Spleen (tissue), 11 donors: ENCODE measurements around the gene BNIP3. TPM values are rescaled to one million over a fixed set of nuclear protein-coding genes. Genes with fewer than 3 reads are reported as not detected.

Source experiments
- DNase-seq: peaks from one replicate; pipeline ENCODE4 v3.0.0-alpha.2; 2020
- H3K27ac ChIP-seq, 8 donors: fragments of 200-600 bp; sonication (generic) in 7 of 8; 1 replicate in 4 of 8; 2 replicates in 4 of 8; pipeline versions ENCODE4 v1.5.0 to v1.8.0; 2016 to 2021; ENCODE audit warnings: inconsistent platforms in 4 of 8, mild to moderate bottlenecking in 4 of 8, moderate library complexity in 1 of 8
- H3K27me3 ChIP-seq, 7 donors: fragments of 200-600 bp; sonication (generic) in 6 of 7; replicated peaks in 1 of 7; 1 replicate in 4 of 7; 2 replicates in 3 of 7; pipeline versions ENCODE4 v1.5.0 to v1.8.0; 2016 to 2021; ENCODE audit warnings: inconsistent platforms in 3 of 7, mild to moderate bottlenecking in 1 of 7
- H3K36me3 ChIP-seq, 6 donors: fragments of 200-600 bp; sonication (generic) in 5 of 6; 1 replicate in 4 of 6; 2 replicates in 2 of 6; pipeline versions ENCODE4 v1.5.0 to v1.8.0; 2016 to 2021; ENCODE audit warnings: inconsistent platforms in 2 of 6
- H3K4me1 ChIP-seq, 6 donors: fragments of 200-600 bp; sonication (generic) in 5 of 6; 1 replicate in 3 of 6; 2 replicates in 3 of 6; pipeline versions ENCODE4 v1.5.0 to v1.8.0; 2016 to 2021; ENCODE audit warnings: inconsistent platforms in 3 of 6
- H3K4me3 ChIP-seq, 8 donors: fragments of 200-600 bp; sonication (generic) in 7 of 8; 1 replicate in 4 of 8; 2 replicates in 4 of 8; pipeline versions ENCODE4 v1.5.0 to v1.8.0; 2016 to 2021; ENCODE audit warnings: inconsistent platforms in 4 of 8, mild to moderate bottlenecking in 4 of 8, moderate library complexity in 2 of 8
- H3K9me3 ChIP-seq, 8 donors: fragments of 200-600 bp; sonication (generic) in 7 of 8; 1 replicate in 4 of 8; 2 replicates in 4 of 8; pipeline versions ENCODE4 v1.5.0 to v1.8.0; 2016 to 2021; ENCODE audit warnings: inconsistent platforms in 4 of 8
- CTCF ChIP-seq, 11 experiments: fragments of 200-600 bp in 7 of 11; fragments of 450-650 bp in 4 of 11; sonication (generic) in 4 of 11; IDR thresholded peaks in 8 of 11; conservative IDR thresholded peaks in 3 of 11; 1 replicate in 7 of 11; 2 replicates in 4 of 11; pipeline versions ENCODE4 v1.4.0 to v1.8.0; 2016 to 2021; ENCODE audit warnings: antibody characterized with exemption in 11 of 11, inconsistent platforms in 4 of 11, mild to moderate bottlenecking in 1 of 11
- POLR2A ChIP-seq, 3 donors: fragments of 450-650 bp; IDR thresholded peaks; one replicate each; pipeline ENCODE4 v1.5.1; 2017; ENCODE audit warnings: antibody characterized with exemption in 3 of 3, mild to moderate bottlenecking in 1 of 3
- POLR2AphosphoS5 ChIP-seq, 3 donors: sonication (generic); formaldehyde crosslinking; IDR thresholded peaks; one replicate each; pipeline ENCODE4 v1.5.1; 2017; ENCODE audit warnings: antibody characterized with exemption in 3 of 3
- WGBS, 5 donors: extraction: QIAGEN DNeasy Blood & Tissue Kit in 3 of 5; methylation state at CpG; one replicate each; pipeline versions ENCODE4 v1.1.5 to v1.1.7; 2013 to 2018; 5-methylcytosine and 5-hydroxymethylcytosine counted together
- intact Hi-C: fragments of 100-400 bp; cut with DNase I; formaldehyde crosslinking; loops from one replicate; pipeline ENCODE4 v1.15.0; 2023; ENCODE audit warnings: low total_unique reads
- polyA plus RNA-seq, 3 donors: library from polyadenylated mRNA; stranded (reverse); fragments of 200-250 nt; gene quantifications; one replicate each; pipeline ENCODE4 v1.2.1, GENCODE V29; 2013
- total RNA-seq, 7 donors: library from RNA; depleted of rRNA in 3 of 7; stranded (reverse); fragments of >200 nt in 3 of 7; fragmentation: NEBNext Ultra II Directional in 4 of 7; extraction: Animal tissue kit (Norgen Biotek cat#: 25700) in 4 of 7; gene quantifications; one replicate each; pipeline versions ENCODE4 v1.1.0 to v1.2.1, GENCODE V29; 2016 to 2021
- donor health status: healthy with polysubstance abuse.
- donor health status: DM: no; HTN: no; CAD: no; lungs with moderate emphysema.
- donor health status: DM: no; HTN: no; CAD: no.
- donor health status: Bipolar disorder and iron deficiency.
- donor health status: healthy.
- donor health status: DM: no; HTN: no; CAD: no.
- donor health status: DM: yes; HTN: yes; CAD: no.

BNIP3 gene
- total and polyA plus RNA-seq, 10 donors, result 4.2 to 42.6 (median 16.6) TPM

GRCh38 chr10:131944412-131944811 lies 37.3 kb downstream of the BNIP3 start:
- H3K36me3 ChIP-seq, result peaks cover 0 to 100% (median 70%) of the 10 kb centered on the region in 6 donors
- H3K4me1 ChIP-seq, result peaks cover 0 to 25% (median 4%) of the 10 kb centered on the region in 6 donors
- intact Hi-C loops, result no loop called here
- no peak overlapping the region for H3K4me3 ChIP-seq
- H3K9me3 ChIP-seq, result no peaks in the 10 kb centered on the region
- no peak overlapping the region for H3K27ac ChIP-seq
- WGBS, 5 donors, result 79 to 97% (median 94%) methylated on average over 4 of the region's 4 CpGs
- DNase-seq, result peak; percentile 47
- TF ChIP-seq POLR2AphosphoS5 (IDR thresholded peaks at IDR 0.05) (no peak), POLR2A (IDR thresholded peaks at IDR 0.05) (no peak), CTCF (IDR thresholded peaks at IDR 0.05 in 8 of 11, conservative IDR thresholded peaks at IDR 0.05 in 3 of 11) (no peak)
- no peaks in the 10 kb centered on the region for H3K27me3 ChIP-seq

GRCh38 chr10:131943021-131943814 lies 38.5 kb downstream of the BNIP3 start:
- intact Hi-C loops, result no loop called here
- 87 to 90% (median 89%) methylated on average over 11 of the region's 11 CpGs for WGBS, 5 donors
- peaks cover 0 to 98% (median 65%) of the 10 kb centered on the region in 6 donors for H3K36me3 ChIP-seq
- no peaks in the 10 kb centered on the region for H3K9me3 ChIP-seq
- H3K4me3 ChIP-seq, result no peak overlapping the region
- peaks cover 0 to 17% (median under 1%) of the 10 kb centered on the region in 6 donors for H3K4me1 ChIP-seq
- peak; percentile 72 for DNase-seq
- no peak overlapping the region for H3K27ac ChIP-seq
- TF ChIP-seq CTCF (IDR thresholded peaks at IDR 0.05 in 8 of 11, conservative IDR thresholded peaks at IDR 0.05 in 3 of 11), result peak in 2 of 11 experiments; percentile 28 to 32
- TF ChIP-seq POLR2AphosphoS5 (IDR thresholded peaks at IDR 0.05), result no peak
- TF ChIP-seq POLR2A (IDR thresholded peaks at IDR 0.05), result no peak
- no peaks in the 10 kb centered on the region for H3K27me3 ChIP-seq

DNA sequence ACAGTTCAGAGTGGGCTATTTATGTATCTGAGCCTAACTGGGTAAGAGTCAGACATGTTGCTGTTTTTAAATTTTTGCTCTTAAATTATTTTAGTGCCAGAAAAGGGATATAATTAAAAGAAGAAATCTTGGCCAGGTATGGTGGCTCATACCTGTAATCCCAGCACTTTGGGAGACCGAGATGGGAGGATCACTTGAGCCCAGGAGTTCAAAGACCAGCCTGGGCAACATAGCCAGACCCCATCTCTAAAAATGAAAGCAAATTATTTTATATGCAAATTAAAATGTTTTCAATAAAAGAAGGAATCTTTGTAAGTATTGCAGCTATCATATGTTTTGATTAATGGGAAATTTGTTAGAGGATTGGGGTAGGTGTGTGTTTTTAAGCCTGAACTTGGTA lies 39.3 kb downstream of the BNIP3 start:
- no peaks in the 10 kb centered on the region for H3K27me3 ChIP-seq
- H3K9me3 ChIP-seq, result no peaks in the 10 kb centered on the region
- H3K27ac ChIP-seq, result no peak overlapping the region
- no peak for TF ChIP-seq POLR2A (IDR thresholded peaks at IDR 0.05)
- no peak for TF ChIP-seq POLR2AphosphoS5 (IDR thresholded peaks at IDR 0.05)
- TF ChIP-seq CTCF (IDR thresholded peaks at IDR 0.05 in 8 of 11, conservative IDR thresholded peaks at IDR 0.05 in 3 of 11), result no peak
- peaks cover 0 to 98% (median 65%) of the 10 kb centered on the region in 6 donors for H3K36me3 ChIP-seq
- H3K4me1 ChIP-seq, result peaks cover 0 to 9% (median 0%) of the 10 kb centered on the region in 6 donors
- intact Hi-C loops, result no loop called here
- WGBS, 5 donors, result 94 to 100% (median 96%) methylated on average over 1 of the region's 1 CpG
- H3K4me3 ChIP-seq, result no peak overlapping the region
- DNase-seq, result no peak

- Histone ChIP-seq H3K9me3 (no peaks in the 10 kb centered on the region), H3K27me3 (no peaks in the 10 kb centered on the region), H3K4me3 (no peak overlapping the region), H3K4me1 (peaks cover 0 to 19% (median 8%) of the 10 kb centered on the region in 6 donors), H3K27ac (no peak overlapping the region), H3K36me3 (peaks cover 0 to 95% (median 53%) of the 10 kb centered on the region in 6 donors)
- no peak for TF ChIP-seq CTCF (IDR thresholded peaks at IDR 0.05 in 8 of 11, conservative IDR thresholded peaks at IDR 0.05 in 3 of 11)
- peak in 1 of 3 donors; percentile 6 for TF ChIP-seq POLR2AphosphoS5 (IDR thresholded peaks at IDR 0.05)
- no peak for TF ChIP-seq POLR2A (IDR thresholded peaks at IDR 0.05)
- 93 to 99% (median 97%) methylated on average over 9 to 10 of the region's 10 CpGs for WGBS, 5 donors
- DNase-seq, result peak; percentile 47
- intact Hi-C loops, result no loop called here
These were observed 43.0 kb downstream of the BNIP3 start for GRCh38 chr10:131938681-131939080.
